T follicular helper cell (primary cell): ENCODE measurements around the gene LRRC61.
A peak's percentile ranks its signal among the peaks of the same experiment; 100 is the strongest.

ENCODE experiments used
- DNase-seq: peaks from one replicate; pipeline ENCODE4 v3.0.0-alpha.2; 2020; ENCODE audit warnings: low read depth

The LRRC61 gene

DNA sequence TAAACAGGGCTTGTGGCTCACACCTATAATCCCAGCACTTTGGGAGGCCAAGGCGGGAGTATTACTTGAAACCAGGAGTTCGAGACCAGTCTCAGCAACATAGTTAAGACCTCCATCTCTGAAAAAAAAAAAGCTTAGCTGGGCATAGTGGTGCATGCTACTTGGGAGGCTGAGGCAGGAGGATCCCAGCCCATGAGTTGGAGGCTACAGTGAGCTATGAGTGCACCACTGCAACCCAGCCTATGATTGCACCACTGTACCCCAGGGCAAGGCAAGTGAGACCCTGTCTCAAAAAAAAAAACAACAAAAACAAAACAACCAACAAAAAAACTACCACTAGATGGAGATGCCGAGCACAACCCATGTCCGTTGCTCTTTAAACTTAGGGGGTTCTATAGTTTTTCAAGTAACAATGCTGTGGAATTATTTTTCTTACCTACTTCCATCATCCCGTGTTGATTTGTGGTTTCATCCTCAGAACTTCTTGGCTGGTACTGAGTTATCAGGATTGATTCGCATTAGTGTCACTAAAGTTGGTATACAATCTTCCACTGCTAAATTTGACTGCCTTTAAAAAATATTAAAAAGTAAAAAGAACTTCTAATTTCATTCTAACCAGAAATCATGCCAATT is 33.2 kb downstream of the LRRC61 start:
- DNase-seq, result no peak

- DNase-seq, result peak; percentile 54
These were observed 34.1 kb downstream of the LRRC61 start for GRCh38 chr7:150357270-150357669.

GRCh38 chr7:150357771-150358427 is 34.7 kb downstream of the LRRC61 start:
- DNase-seq, result no peak

DNA sequence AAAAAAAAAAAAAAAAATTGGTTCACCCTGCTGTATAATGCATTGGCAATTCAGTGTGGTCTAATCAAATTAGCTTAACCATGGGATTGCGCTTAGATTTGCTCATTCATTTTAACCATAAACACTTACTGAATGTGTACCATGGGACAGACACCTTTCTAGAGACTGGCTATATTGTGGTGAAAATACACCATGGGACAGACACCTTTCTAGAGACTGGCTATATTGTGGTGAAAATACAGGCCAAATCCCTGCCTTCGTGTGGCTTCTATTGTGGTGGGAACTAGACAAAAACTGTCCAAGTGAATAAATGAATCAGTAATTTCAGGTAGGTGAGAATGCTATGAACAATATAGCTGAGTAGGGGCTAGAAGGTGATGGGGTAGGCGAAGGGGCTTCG is 35.3 kb downstream of the LRRC61 start:
- no peak for DNase-seq

GRCh38 chr7:150358988-150359621 is 36.0 kb downstream of the LRRC61 start:
- DNase-seq, result no peak

DNA sequence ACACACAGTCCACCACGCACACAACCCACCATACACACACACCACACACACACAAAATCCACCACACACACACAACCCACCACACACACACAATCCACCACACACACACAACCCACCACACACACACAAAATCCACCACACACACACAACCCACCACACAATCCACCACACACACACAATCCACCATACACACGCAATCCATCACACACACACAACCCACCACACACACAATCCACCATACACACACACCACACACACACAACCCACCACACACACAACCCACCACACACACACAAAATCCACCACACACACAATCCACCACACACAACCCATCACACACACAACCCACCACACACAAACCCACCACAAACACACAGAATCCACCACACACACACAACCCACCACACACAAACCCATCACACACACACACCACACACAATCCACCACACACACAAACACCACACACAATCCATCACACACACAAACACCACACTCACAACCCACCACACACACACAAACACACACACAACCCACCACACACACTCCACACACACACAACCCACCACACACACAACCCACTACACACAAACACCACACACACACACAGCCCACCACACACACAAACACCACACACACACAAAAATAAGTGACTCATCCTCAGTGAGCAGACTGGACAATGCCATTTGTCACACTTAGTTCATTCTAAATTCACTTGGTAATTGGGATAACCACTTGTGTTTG is 36.6 kb downstream of the LRRC61 start:
- DNase-seq, result no peak

GRCh38 chr7:150360363-150361058 is 37.4 kb downstream of the LRRC61 start:
- no peak for DNase-seq

DNA sequence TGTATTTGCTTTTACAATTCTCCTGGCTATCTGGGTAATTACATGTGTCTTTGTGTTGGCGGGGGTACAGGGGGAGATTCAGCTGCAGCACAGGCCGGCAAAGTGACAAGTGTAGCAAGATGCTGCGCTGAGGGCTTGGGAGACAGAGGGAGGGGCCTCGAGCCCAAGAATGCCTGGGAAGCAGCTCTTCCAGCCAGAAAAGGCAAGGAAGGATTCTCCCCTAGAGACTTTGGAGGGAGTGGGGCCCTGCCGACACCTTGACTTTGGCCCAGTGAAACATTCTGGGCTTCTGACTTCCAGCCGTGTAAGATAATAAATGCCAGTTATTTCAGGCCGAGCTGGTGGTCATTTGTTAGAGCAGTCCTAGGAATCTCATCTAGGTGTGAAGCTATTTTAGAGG is 38.2 kb downstream of the LRRC61 start:
- DNase-seq, result no peak

DNA sequence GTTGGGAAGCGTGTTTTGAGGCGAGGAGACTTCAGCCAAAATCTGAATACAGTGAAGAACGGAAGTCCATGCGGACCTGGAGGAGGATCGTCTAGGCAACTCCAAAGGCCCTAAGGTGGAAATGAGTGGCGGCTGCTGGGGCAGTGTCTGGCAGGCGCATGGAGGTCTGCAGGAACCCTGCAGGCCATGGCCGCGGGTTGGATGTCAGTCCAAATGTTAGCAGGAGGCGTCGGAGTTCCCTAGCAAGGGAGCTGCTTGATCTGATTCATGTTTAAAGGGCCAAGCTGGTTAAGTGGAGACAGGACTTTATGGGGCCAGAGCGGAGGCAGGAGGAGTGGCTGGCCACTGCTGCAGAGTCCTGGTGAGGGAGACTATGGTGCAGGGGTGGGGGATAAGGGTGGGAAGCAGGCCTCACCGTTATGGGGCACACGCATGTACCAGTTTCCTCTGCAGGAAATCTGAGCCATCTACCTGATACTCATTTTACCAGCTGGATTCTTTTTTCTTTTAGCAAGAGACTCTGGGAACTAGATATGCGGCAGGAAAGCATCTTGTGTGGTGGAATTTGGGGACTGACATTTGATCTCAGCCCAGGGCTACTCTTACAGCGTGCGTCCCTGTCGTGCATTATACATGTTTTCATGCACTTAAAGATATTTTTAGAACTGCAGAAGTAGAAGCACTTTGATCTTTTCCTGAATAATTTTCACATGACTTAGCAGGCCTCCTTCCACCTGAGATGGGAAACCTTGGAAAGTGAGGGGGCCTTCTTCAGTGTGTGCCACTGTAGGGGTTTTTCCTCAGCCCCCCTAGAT is 38.9 kb downstream of the LRRC61 start:
- no peak for DNase-seq

GRCh38 chr7:150363370-150363769 is 40.2 kb downstream of the LRRC61 start:
- DNase-seq, result no peak

DNA sequence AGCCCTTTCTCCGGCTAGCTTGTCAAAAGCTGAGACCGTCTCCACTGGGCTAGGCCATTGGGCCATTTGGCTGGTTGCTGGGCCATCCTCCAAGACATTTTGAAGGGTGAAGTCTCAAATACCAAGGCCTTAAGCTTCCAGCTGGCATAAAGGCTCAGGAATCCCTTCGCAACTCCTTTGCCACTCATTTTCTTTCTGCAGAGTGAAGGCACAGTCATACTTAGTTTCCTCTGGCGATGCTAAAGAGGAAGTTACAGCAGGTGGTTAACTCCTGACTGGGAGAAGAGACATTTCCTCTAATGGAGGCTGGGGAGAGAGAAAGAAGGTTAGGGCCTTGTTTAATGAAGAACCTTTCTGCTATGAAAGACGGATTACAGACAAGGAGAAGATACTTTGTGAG is 40.7 kb downstream of the LRRC61 start:
- no peak for DNase-seq

- DNase-seq, result no peak
These were observed 42.0 kb downstream of the LRRC61 start for GRCh38 chr7:150365194-150365593.

DNA sequence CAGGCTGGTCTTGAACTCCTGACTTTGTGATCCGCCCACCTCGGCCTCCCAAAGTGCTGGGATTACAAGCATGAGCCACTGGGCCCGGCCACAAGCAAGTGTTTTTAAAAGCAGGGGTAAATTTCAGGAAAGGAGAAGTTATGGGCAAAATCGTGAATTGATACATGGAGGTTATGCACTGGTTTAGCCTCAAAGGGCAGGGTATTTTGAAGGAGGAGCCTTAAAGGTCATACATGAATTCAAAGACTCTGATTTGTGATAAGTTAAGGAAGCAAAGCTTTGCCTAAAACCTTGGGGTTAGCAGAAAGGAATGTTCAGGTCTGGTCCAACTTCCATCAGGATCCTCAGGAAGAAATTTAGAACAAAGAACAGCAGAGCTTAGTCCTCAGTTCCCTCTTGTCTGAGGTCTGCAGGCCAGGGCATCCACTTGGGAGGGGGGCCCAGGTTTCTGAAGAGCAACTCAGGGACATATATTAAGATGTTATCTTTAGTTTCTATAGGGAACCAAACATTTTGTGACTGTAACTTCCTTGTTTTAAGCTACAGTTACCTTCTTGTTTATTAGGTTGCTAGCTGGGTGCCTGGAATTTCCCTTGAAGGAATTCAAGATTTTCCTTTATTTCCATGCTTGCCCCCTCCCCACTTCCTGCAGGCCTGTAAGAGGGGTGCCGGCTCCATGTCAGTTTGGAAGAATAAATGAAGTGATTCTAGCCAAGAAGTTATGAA is 42.7 kb downstream of the LRRC61 start:
- no peak for DNase-seq

- DNase-seq, result no peak
These were observed 44.5 kb downstream of the LRRC61 start for GRCh38 chr7:150367677-150368095.

- DNase-seq, result peak; percentile 69
These were observed 45.1 kb downstream of the LRRC61 start, which contains the start of gene REPIN1 for GRCh38 chr7:150368096-150368883. REPIN1 (plus strand) TSS chr7:150368822; CDS start chr7:150369712, 890 bp downstream.

GRCh38 chr7:150368884-150369747 is 46.0 kb downstream of the LRRC61 start:
- DNase-seq, result peak; percentile 46

DNA sequence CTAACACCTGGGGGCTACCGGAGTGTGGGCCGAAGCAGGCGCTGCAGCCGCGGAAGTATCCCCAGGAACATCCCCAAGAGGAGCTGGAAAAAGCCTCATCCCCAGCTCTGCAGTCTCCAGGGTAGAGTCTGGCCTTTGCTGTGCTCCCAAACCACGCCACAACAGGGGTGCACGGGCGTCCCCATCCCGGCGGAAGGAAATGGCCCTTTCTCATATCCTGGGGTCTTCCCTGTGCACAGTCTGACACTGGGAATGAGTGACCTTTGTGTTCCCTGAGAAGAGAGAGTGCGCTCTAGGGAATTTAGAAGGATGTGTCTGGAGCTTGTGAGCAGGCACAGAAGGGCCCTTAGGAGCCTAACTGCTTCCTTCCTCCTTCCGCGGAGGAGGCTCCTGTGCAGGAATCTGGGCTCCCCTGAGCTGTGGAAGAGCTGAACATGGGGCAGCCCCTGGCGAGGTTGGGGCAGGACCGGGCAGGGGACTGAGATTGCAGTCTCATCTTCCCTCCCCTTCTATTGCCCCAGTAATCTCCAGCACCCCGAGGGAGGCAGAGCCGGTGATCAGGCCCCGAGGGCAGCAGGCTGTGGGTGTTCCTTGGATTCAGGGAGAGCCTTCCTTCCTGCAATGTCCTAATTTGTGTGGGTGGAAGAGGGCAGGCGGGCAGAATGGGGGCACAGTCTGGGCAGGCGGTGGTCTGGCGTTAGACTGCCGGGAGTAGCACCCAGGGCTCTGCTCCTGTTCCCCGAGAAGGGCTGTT is 46.8 kb downstream of the LRRC61 start:
- DNase-seq, result no peak

GRCh38 chr7:150370612-150371071 is 47.5 kb downstream of the LRRC61 start:
- no peak for DNase-seq
